HUDEP-2 (cell line): ENCODE measurements around the gene DICER1.
A peak's percentile ranks its signal among the peaks of the same experiment; 100 is the strongest.

Source experiments
- DNase-seq, 76 experiments: peaks; one replicate each; lab custom pipeline; 2025; ENCODE audit not compliant: unreplicated experiment in 76 of 76; lab: John Stamatoyannopoulos, UW

Gene DICER1

GRCh38 chr14:95127531-95127911 lies 29.8 kb downstream of the DICER1 start:
- DNase-seq = no peak

GRCh38 chr14:95126906-95127530 lies 30.3 kb downstream of the DICER1 start:
- no peak for DNase-seq

GRCh38 chr14:95125915-95126314 lies 31.4 kb downstream of the DICER1 start:
- no peak for DNase-seq

- no peak for DNase-seq
Measured at GRCh38 chr14:95125221-95125620, 32.1 kb downstream of the DICER1 start.

- DNase-seq = no peak
Measured at GRCh38 chr14:95123891-95124579, 33.3 kb downstream of the DICER1 start.

- no peak for DNase-seq
Measured at GRCh38 chr14:95122621-95122945, 34.7 kb downstream of the DICER1 start.

- DNase-seq = no peak
Measured at GRCh38 chr14:95121911-95122620, 35.3 kb downstream of the DICER1 start.

GRCh38 chr14:95119336-95119735 lies 38.0 kb downstream of the DICER1 start:
- DNase-seq = no peak

GRCh38 chr14:95117937-95118721 lies 39.2 kb downstream of the DICER1 start:
- DNase-seq = no peak

- no peak for DNase-seq
Measured at GRCh38 chr14:95113476-95113875, 43.9 kb downstream of the DICER1 start.

GRCh38 chr14:95111507-95112164 lies 45.7 kb downstream of the DICER1 start:
- DNase-seq = no peak

- DNase-seq = no peak
Measured at GRCh38 chr14:95110178-95110577, 47.2 kb downstream of the DICER1 start.

- DNase-seq = no peak
Measured at GRCh38 chr14:95107711-95108110, 49.6 kb downstream of the DICER1 start.

- no peak for DNase-seq
Measured at GRCh38 chr14:95106971-95107370, 50.4 kb downstream of the DICER1 start.

- no peak for DNase-seq
Measured at GRCh38 chr14:95104911-95105310, 52.4 kb downstream of the DICER1 start.

- no peak for DNase-seq
Measured at GRCh38 chr14:95102680-95103044, 54.7 kb downstream of the DICER1 start.

GRCh38 chr14:95101736-95102679 lies 55.3 kb downstream of the DICER1 start:
- DNase-seq = no peak

GRCh38 chr14:95098984-95099599 lies 58.2 kb downstream of the DICER1 start:
- DNase-seq = peak in 54 of 76 experiments; percentile 1 to 56 (median 25)

GRCh38 chr14:95097385-95097784 lies 59.9 kb downstream of the DICER1 start:
- DNase-seq = no peak
